Measurements from ENCODE around the gene CCDC92. TPM values are rescaled to one million over a fixed set of nuclear protein-coding genes. Genes with fewer than 3 reads are reported as not detected.

CCDC92 gene
- total and polyA plus RNA-seq, 2 donors (not counting 3 experiments of a cell fraction or from before 2014, with no cell fraction given) = 41.2 to 41.6 TPM

DNA sequence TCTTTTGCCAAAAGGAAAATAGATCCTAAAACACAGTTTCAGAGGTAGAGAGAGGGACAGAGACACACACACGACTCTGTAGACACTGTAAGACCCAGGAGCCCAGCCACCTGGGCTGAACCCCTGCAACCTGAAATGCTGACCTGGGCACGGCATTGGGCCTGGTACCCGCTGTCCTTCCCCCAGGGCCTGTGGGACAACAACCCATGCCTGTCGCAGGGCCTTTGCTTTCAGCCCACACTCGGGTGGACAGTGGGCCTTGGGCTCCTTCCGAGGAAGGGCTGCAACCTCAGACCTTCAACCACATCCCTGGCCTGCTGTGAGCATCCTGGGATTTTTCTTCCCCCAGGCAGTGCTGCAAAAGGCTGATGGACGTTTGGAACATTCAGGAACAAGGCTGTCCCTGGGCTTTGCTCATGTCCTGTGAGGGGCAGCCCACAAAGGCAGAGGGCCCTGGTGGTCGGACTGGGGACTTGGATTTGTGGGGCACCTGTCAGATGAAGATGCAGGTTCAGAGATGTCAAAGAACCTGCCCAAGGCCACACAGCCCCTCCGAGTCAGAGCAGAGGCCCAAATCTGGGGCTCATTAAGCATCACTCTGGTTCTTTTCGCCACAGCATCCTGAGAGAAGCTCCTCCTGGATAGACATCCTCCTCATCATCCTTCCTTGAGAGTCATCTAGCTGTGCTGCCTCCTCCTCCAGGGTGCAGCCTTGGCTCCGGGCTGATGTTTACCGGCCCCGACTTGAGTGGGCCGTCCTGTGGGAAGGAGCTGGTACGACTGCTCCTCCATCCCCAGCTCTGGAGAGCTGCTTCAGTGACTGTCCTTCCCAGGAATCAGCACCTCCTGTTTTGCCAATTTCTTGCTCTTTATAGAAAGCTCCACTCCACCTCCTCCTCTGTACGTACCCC lies 32.7 kb downstream of the CCDC92 start:
- no peaks in the 10 kb centered on the region for H3K9me3 ChIP-seq (replicated peaks; ENCODE audit: control insufficient read depth, insufficient read depth, low read length)
- intact Hi-C loops (cut with micrococcal nuclease) = no loop called here
- H3K4me2 ChIP-seq (ENCODE audit: insufficient read depth, low read length) = no peak overlapping the region
- no peaks in the 10 kb centered on the region for H3K9me1 ChIP-seq (replicated peaks; ENCODE audit: control insufficient read depth, extremely low read depth, insufficient read depth, low read length)
- H2AFZ ChIP-seq (ENCODE audit: low read depth, low read length) = no peak overlapping the region
- no peak overlapping the region for H3K9ac ChIP-seq (replicated peaks; ENCODE audit: extremely low read depth, insufficient read depth, low read length)
- DNase-seq (ENCODE audit: low read depth, low spot score) (no peak), FAIRE-seq (no peak)
- TF ChIP-seq POLR2A (IDR thresholded peaks at IDR 0.05; ENCODE audit: low read depth, low read length) (no peak), JUN (IDR thresholded peaks at IDR 0.05; ENCODE audit: borderline replicate concordance, insufficient read depth, insufficient read length, low read depth) (no peak), EZH2 (IDR thresholded peaks at IDR 0.05; ENCODE audit: borderline replicate concordance, low read depth, low read length, severe bottlenecking) (no peak), POLR2AphosphoS5 (IDR thresholded peaks at IDR 0.05; ENCODE audit: insufficient read depth, low read depth, low read length) (no peak), GATA2 (IDR thresholded peaks at IDR 0.05; ENCODE audit: insufficient read depth, insufficient read length, low read depth, low read length) (no peak), FOS (IDR thresholded peaks at IDR 0.05; ENCODE audit: borderline replicate concordance, insufficient read depth, low read length) (no peak), MYC (IDR thresholded peaks at IDR 0.05; ENCODE audit: low read depth, low read length) (no peak)
- TF ChIP-seq, protein P1, sequence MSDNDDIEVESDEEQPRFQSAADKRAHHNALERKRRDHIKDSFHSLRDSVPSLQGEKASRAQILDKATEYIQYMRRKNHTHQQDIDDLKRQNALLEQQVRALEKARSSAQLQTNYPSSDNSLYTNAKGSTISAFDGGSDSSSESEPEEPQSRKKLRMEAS (IDR thresholded peaks at IDR 0.05; ENCODE audit: insufficient read depth, insufficient read length) = no peak
- TF ChIP-seq, protein P2, sequence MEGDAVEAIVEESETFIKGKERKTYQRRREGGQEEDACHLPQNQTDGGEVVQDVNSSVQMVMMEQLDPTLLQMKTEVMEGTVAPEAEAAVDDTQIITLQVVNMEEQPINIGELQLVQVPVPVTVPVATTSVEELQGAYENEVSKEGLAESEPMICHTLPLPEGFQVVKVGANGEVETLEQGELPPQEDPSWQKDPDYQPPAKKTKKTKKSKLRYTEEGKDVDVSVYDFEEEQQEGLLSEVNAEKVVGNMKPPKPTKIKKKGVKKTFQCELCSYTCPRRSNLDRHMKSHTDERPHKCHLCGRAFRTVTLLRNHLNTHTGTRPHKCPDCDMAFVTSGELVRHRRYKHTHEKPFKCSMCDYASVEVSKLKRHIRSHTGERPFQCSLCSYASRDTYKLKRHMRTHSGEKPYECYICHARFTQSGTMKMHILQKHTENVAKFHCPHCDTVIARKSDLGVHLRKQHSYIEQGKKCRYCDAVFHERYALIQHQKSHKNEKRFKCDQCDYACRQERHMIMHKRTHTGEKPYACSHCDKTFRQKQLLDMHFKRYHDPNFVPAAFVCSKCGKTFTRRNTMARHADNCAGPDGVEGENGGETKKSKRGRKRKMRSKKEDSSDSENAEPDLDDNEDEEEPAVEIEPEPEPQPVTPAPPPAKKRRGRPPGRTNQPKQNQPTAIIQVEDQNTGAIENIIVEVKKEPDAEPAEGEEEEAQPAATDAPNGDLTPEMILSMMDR (IDR thresholded peaks at IDR 0.05; ENCODE audit: extremely low read depth in 1 of 2, insufficient read depth in 1 of 2, low read depth in 1 of 2, low read length in 2 of 2) = no peak
- no TSS peak for BruUV-seq (replicated peaks)
- POLR2A ChIA-PET = interaction anchor here (0.6 kb wide), 1 partner anchor 231 kb away, joined by 4 read pairs; no protein-coding TSS in a partner anchor
- dilution Hi-C loops (cut with MboI; ENCODE audit: extremely low pct_ligation_motif_present, low sequenced_read_pairs) = no loop called here
- no peaks in the 10 kb centered on the region for H3K79me2 ChIP-seq (ENCODE audit: control insufficient read depth, insufficient read depth, low read length)
- CTCF ChIA-PET = interaction anchor here (0.9 to 2.9 kb wide), 5 partner anchors 12 to 35 kb away, joined by 4 to 12 read pairs (median 5); no protein-coding TSS in a partner anchor
- no peak overlapping the region for H3K4me3 ChIP-seq (replicated peaks in 1 of 3; ENCODE audit: insufficient read depth in 1 of 3, low read depth in 1 of 3, low read length in 3 of 3)
- no peaks in the 10 kb centered on the region for H3K27me3 ChIP-seq (ENCODE audit: control insufficient read depth in 2 of 2, insufficient read depth in 2 of 2, low read length in 2 of 2)
- no peak overlapping the region for H3K27ac ChIP-seq (ENCODE audit: insufficient read depth, low read depth, low read length)
- peaks cover 2 to 7% of the 10 kb centered on the region in 2 experiments for H3K36me3 ChIP-seq (ENCODE audit: control insufficient read depth in 2 of 2, extremely low read depth in 1 of 2, insufficient read depth in 2 of 2, low read length in 2 of 2)
- H3K4me1 ChIP-seq (ENCODE audit: control insufficient read depth, extremely low read depth, insufficient read depth, low read length) = peaks cover 12% of the 10 kb centered on the region
- H4K20me1 ChIP-seq (replicated peaks; ENCODE audit: control insufficient read depth, extremely low read depth, insufficient read depth, low read length) = no peaks in the 10 kb centered on the region
